ENCODE measurements around the gene ZNF780B. TPM values are rescaled to one million over a fixed set of nuclear protein-coding genes. Genes with fewer than 3 reads are reported as not detected.

ZNF780B gene
- total RNA-seq, 2 donors from 2014 or later = 11.7 to 17.4 TPM

GRCh38 chr19:40025938-40026596, 30.0 kb downstream of the ZNF780B start:
- no peak overlapping the region for H3K27ac ChIP-seq
- no peak overlapping the region for H3K4me3 ChIP-seq
- WGBS = 93% methylated on average over 4 of the region's 4 CpGs
- intact Hi-C loops (cut with DNase I) = no loop called here
- no peaks in the 10 kb centered on the region for H3K36me3 ChIP-seq
- DNase-seq (ENCODE audit: low spot score) = no peak
- H3K27me3 ChIP-seq (replicated peaks; ENCODE audit: insufficient read depth) = no peaks in the 10 kb centered on the region
- TF ChIP-seq POLR2A (IDR thresholded peaks at IDR 0.05) (no peak), POLR2AphosphoS5 (IDR thresholded peaks at IDR 0.05) (no peak)
- TF ChIP-seq, protein P1, sequence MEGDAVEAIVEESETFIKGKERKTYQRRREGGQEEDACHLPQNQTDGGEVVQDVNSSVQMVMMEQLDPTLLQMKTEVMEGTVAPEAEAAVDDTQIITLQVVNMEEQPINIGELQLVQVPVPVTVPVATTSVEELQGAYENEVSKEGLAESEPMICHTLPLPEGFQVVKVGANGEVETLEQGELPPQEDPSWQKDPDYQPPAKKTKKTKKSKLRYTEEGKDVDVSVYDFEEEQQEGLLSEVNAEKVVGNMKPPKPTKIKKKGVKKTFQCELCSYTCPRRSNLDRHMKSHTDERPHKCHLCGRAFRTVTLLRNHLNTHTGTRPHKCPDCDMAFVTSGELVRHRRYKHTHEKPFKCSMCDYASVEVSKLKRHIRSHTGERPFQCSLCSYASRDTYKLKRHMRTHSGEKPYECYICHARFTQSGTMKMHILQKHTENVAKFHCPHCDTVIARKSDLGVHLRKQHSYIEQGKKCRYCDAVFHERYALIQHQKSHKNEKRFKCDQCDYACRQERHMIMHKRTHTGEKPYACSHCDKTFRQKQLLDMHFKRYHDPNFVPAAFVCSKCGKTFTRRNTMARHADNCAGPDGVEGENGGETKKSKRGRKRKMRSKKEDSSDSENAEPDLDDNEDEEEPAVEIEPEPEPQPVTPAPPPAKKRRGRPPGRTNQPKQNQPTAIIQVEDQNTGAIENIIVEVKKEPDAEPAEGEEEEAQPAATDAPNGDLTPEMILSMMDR (IDR thresholded peaks at IDR 0.05) = no peak
- H3K4me1 ChIP-seq (replicated peaks) = no peaks in the 10 kb centered on the region
- H3K9me3 ChIP-seq = peaks cover 6% of the 10 kb centered on the region

DNA sequence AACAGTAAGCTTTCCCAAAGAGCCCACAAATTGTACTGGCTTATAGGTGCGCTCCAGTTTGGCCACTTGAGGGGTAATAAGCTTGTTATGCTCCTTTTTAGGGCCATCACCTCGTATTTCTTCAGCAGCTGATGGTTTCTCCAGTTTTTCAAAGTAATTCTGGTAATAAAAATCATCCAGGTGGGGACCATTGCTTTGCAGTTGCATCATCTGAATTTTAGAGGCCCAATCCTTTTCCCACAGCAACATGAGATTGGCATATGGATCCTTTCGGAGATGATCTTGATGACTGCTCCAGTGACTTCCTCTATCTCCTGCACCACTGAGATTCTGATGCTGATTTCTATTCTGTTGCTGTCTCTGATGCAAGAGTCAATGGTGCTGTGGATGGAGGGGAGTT, 32.1 kb downstream of the ZNF780B start:
- H3K4me3 ChIP-seq = no peak overlapping the region
- H3K27me3 ChIP-seq (replicated peaks; ENCODE audit: insufficient read depth) = no peaks in the 10 kb centered on the region
- H3K9me3 ChIP-seq = peaks cover 6% of the 10 kb centered on the region
- TF ChIP-seq, protein P1 (IDR thresholded peaks at IDR 0.05) = no peak
- TF ChIP-seq POLR2A (IDR thresholded peaks at IDR 0.05) (no peak), POLR2AphosphoS5 (IDR thresholded peaks at IDR 0.05) (no peak)
- H3K36me3 ChIP-seq = no peaks in the 10 kb centered on the region
- intact Hi-C loops (cut with DNase I) = no loop called here
- no peak for DNase-seq (ENCODE audit: low spot score)
- H3K4me1 ChIP-seq (replicated peaks) = no peaks in the 10 kb centered on the region
- H3K27ac ChIP-seq = no peak overlapping the region
- WGBS = 89% methylated on average over 3 of the region's 3 CpGs

DNA sequence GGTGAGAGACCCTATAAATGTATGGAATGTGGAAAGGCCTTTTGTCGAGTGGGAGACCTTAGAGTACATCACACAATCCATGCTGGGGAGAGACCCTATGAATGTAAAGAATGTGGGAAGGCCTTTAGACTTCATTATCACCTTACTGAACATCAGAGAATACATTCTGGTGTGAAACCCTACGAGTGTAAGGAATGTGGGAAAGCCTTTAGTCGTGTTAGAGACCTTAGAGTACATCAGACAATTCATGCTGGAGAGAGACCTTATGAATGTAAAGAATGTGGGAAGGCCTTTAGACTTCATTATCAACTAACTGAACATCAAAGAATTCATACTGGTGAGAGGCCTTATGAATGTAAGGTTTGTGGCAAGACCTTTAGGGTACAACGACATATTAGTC, 42.0 kb downstream of the ZNF780B start:
- no peak for TF ChIP-seq POLR2AphosphoS5 (IDR thresholded peaks at IDR 0.05)
- TF ChIP-seq POLR2A (IDR thresholded peaks at IDR 0.05) = no peak
- TF ChIP-seq, protein P1 (IDR thresholded peaks at IDR 0.05) = no peak
- Histone ChIP-seq H3K4me1 (replicated peaks) (no peaks in the 10 kb centered on the region), H3K27me3 (replicated peaks; ENCODE audit: insufficient read depth) (no peaks in the 10 kb centered on the region), H3K9me3 (no peaks in the 10 kb centered on the region), H3K4me3 (no peak overlapping the region), H3K36me3 (peaks cover 0 to 10% of the 10 kb centered on the region in 2 donors), H3K27ac (no peak overlapping the region)
- 90% methylated on average over 4 of the region's 4 CpGs for WGBS
- intact Hi-C loops (cut with DNase I) = no loop called here
- no peak for DNase-seq (ENCODE audit: low spot score)

DNA sequence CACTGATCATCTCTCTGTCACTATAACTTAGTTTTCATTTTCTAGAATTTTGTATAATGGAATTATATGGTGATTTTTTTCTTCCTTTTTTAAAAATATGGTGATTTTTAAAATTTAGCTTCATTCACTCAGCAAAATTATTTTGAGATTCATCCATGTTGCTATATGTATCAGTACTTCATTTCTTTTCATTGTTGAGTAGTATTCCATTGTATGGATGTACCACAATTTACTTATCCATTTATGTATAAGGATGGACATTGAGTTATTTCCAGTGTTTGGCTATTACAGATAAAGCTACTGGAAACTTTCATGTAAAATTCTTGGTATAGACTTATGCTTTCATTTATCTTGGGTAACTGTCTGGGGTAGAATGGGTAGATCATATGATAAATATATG, 46.4 kb downstream of the ZNF780B start:
- intact Hi-C loops (cut with DNase I) = no loop called here
- Histone ChIP-seq H3K4me1 (replicated peaks) (no peaks in the 10 kb centered on the region), H3K36me3 (peaks cover 3 to 10% of the 10 kb centered on the region in 2 donors), H3K27ac (no peak overlapping the region), H3K9me3 (no peaks in the 10 kb centered on the region), H3K27me3 (replicated peaks; ENCODE audit: insufficient read depth) (no peaks in the 10 kb centered on the region), H3K4me3 (no peak overlapping the region)
- DNase-seq (ENCODE audit: low spot score) = no peak
- TF ChIP-seq POLR2A (IDR thresholded peaks at IDR 0.05) (no peak), POLR2AphosphoS5 (IDR thresholded peaks at IDR 0.05) (no peak)
- TF ChIP-seq, protein P1 (IDR thresholded peaks at IDR 0.05) = no peak

DNA sequence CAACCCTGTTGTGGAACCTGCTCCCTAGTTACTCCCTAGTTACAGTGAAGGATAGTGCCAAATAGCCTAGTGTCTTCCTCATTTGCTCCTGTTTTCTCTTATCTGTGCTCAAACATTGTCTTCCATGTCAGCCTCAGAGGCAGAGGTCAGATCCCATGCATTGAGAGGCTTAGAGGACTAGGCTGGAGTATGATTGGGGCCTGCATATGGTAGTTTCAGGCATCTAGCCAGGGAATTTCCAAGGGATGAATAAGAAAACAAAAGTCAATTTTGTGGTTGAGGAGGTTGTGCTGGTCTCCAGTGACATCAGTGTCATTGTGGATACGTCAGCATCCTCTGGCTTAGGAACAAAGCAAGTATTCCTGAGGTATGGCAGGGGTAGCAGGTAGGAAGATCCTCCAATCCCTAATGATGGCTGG, 49.7 kb downstream of the ZNF780B start:
- 64% methylated on average over 1 of the region's 1 CpG for WGBS
- Histone ChIP-seq H3K36me3 (peaks cover 0 to 3% of the 10 kb centered on the region in 2 donors), H3K9me3 (no peaks in the 10 kb centered on the region), H3K27me3 (replicated peaks; ENCODE audit: insufficient read depth) (no peaks in the 10 kb centered on the region), H3K27ac (no peak overlapping the region), H3K4me1 (replicated peaks) (no peaks in the 10 kb centered on the region), H3K4me3 (no peak overlapping the region)
- no peak for DNase-seq (ENCODE audit: low spot score)
- TF ChIP-seq POLR2AphosphoS5 (IDR thresholded peaks at IDR 0.05) (no peak), POLR2A (IDR thresholded peaks at IDR 0.05) (no peak)
- TF ChIP-seq, protein P1 (IDR thresholded peaks at IDR 0.05) = no peak
- intact Hi-C loops (cut with DNase I) = no loop called here
